HepG2 (cell line): ENCODE measurements around the gene PCDHA7.

Experiments
- GABPB1 ChIP-seq: IDR thresholded peaks from 2 replicates; pipeline ENCODE4 v1.6.1; 2016; ENCODE audit warnings: mild to moderate bottlenecking, missing genetic modification reagents, moderate library complexity, missing compliant biosample characterization
- NFE2 ChIP-seq: sonication (generic); formaldehyde crosslinking; IDR thresholded peaks from 2 replicates; pipeline ENCODE4 v1.4.0; 2020; ENCODE audit warnings: missing genetic modification reagents

GRCh38 chr5:140875085-140876065, 41.3 kb downstream of the PCDHA7 start, which contains the start of gene PCDHA12:
- no peak for TF ChIP-seq NFE2 (CRISPR knock-in tag)
- TF ChIP-seq GABPB1 (CRISPR knock-in tag) = no peak
